HG03342 (cell line): ENCODE results near the gene PTGIS.

Experiments used
- ATAC-seq: cut with Tn5 transposase; IDR thresholded peaks from one replicate; pipeline ENCODE4 v1.9.1; 2021; ENCODE audit warnings: mild to moderate bottlenecking, moderate library complexity; ENCODE audit not compliant: unreplicated experiment

The PTGIS gene

GRCh38 chr20:49503176-49503575 lies 64.8 kb downstream of the PTGIS start:
- no peak for ATAC-seq

- ATAC-seq, result no peak
These were observed 66.0 kb downstream of the PTGIS start for GRCh38 chr20:49501917-49502316.

- ATAC-seq, result no peak
These were observed 70.6 kb downstream of the PTGIS start for GRCh38 chr20:49497398-49497669.

GRCh38 chr20:49496553-49497397 lies 71.2 kb downstream of the PTGIS start:
- no peak for ATAC-seq

GRCh38 chr20:49496043-49496442 lies 71.9 kb downstream of the PTGIS start:
- no peak for ATAC-seq

GRCh38 chr20:49490689-49491088 lies 77.2 kb downstream of the PTGIS start:
- no peak for ATAC-seq

- ATAC-seq, result no peak
These were observed 78.2 kb downstream of the PTGIS start for GRCh38 chr20:49489688-49490087.

GRCh38 chr20:49486064-49486463 lies 81.9 kb downstream of the PTGIS start:
- no peak for ATAC-seq

- ATAC-seq, result no peak
These were observed 82.4 kb downstream of the PTGIS start for GRCh38 chr20:49485563-49485962.

GRCh38 chr20:49484180-49485140 lies 83.5 kb downstream of the PTGIS start:
- ATAC-seq, result no peak

GRCh38 chr20:49483696-49484123 lies 84.2 kb downstream of the PTGIS start:
- no peak for ATAC-seq

- no peak for ATAC-seq
These were observed 84.8 kb downstream of the PTGIS start for GRCh38 chr20:49483018-49483695.

GRCh38 chr20:49482621-49483017 lies 85.3 kb downstream of the PTGIS start, which contains the start of gene KCNB1:
Gene KCNB1, minus strand, starts transcription at chr20:49482668. Its CDS starts 188 bp downstream, at chr20:49482480.
- ATAC-seq, result no peak

GRCh38 chr20:49482173-49482572 lies 85.8 kb downstream of the PTGIS start:
- no peak for ATAC-seq

GRCh38 chr20:49481116-49481515 lies 86.8 kb downstream of the PTGIS start:
- no peak for ATAC-seq

- ATAC-seq, result no peak
These were observed 87.7 kb downstream of the PTGIS start for GRCh38 chr20:49480236-49480635.

GRCh38 chr20:49479785-49480184 lies 88.2 kb downstream of the PTGIS start:
- no peak for ATAC-seq

- no peak for ATAC-seq
These were observed 88.9 kb downstream of the PTGIS start for GRCh38 chr20:49478754-49479689.

GRCh38 chr20:49478266-49478665 lies 89.7 kb downstream of the PTGIS start:
- no peak for ATAC-seq

GRCh38 chr20:49477200-49477599 lies 90.7 kb downstream of the PTGIS start:
- no peak for ATAC-seq
